SK-N-SH treated with all-trans-retinoic acid at 6 μM for 48 hours (cell line): ENCODE data around the gene MICALL2.

Source experiments
- ATAC-seq: fragments of 200-7000 bp; cut with Tn5 transposase; 3 replicates; pipeline ENCODE4 v1.9.1; 2020; ENCODE audit warnings: mild to moderate bottlenecking, moderate library complexity
- ARNTL ChIP-seq: fragments of 450-650 bp; formaldehyde crosslinking; IDR thresholded peaks from 2 replicates; pipeline ENCODE4 v1.5.0; 2020; ENCODE audit warnings: low read depth, mild to moderate bottlenecking, moderate library complexity, borderline replicate concordance
- BACH2 ChIP-seq: fragments of 250-450 bp; sonication (Bioruptor Pico); IDR thresholded peaks from 2 replicates; pipeline ENCODE4 v1.9.0; 2021; ENCODE audit warnings: mild to moderate bottlenecking, borderline replicate concordance
- CSRNP3 ChIP-seq: fragments of 250-450 bp; sonication (Bioruptor Pico); IDR thresholded peaks from 2 replicates; pipeline ENCODE4 v1.5.1; 2021; ENCODE audit warnings: mild to moderate bottlenecking, moderate library complexity
- ESRRG ChIP-seq: fragments of 250-450 bp; sonication (Bioruptor Pico); IDR thresholded peaks from 2 replicates; pipeline ENCODE4 v1.6.1; 2021; ENCODE audit warnings: mild to moderate bottlenecking
- GLIS3 ChIP-seq: fragments of 250-450 bp; sonication (Bioruptor Pico); IDR thresholded peaks from 2 replicates; pipeline ENCODE4 v1.5.0; 2020; ENCODE audit warnings: mild to moderate bottlenecking, moderate library complexity
- ISL1 ChIP-seq: fragments of 250-450 bp; sonication (Bioruptor Pico); IDR thresholded peaks from 2 replicates; pipeline ENCODE4 v2.1.2; 2022; ENCODE audit warnings: mild to moderate bottlenecking, moderate library complexity
- OSR1 ChIP-seq: fragments of 250-450 bp; sonication (Bioruptor Pico); IDR thresholded peaks from 2 replicates; pipeline ENCODE4 v1.8.0; 2022; ENCODE audit warnings: moderate library complexity, mild to moderate bottlenecking, inconsistent platforms
- PPARA ChIP-seq: fragments of 250-450 bp; sonication (Bioruptor Pico); IDR thresholded peaks from 2 replicates; pipeline ENCODE4 v1.5.0; 2020; ENCODE audit warnings: mild to moderate bottlenecking, borderline replicate concordance
- RARB ChIP-seq: fragments of 250-450 bp; sonication (Bioruptor Pico); IDR thresholded peaks from 2 replicates; pipeline ENCODE4 v1.8.0; 2021; ENCODE audit warnings: mild to moderate bottlenecking, moderate library complexity
- SNAI2 ChIP-seq: fragments of 250-450 bp; sonication (Bioruptor Pico); IDR thresholded peaks from 2 replicates; pipeline ENCODE4 v1.5.0; 2020; ENCODE audit warnings: mild to moderate bottlenecking, moderate library complexity
- TCF4 ChIP-seq: fragments of 250-450 bp; sonication (Bioruptor Pico); IDR thresholded peaks from 2 replicates; pipeline ENCODE4 v1.8.0; 2021; ENCODE audit warnings: mild to moderate bottlenecking, moderate library complexity, borderline replicate concordance
- TSHZ2 ChIP-seq: fragments of 250-450 bp; sonication (Bioruptor Pico); IDR thresholded peaks from 2 replicates; pipeline ENCODE4 v1.5.0; 2020; ENCODE audit warnings: mild to moderate bottlenecking, moderate library complexity
- ZC3H10 ChIP-seq: fragments of 250-450 bp; sonication (Bioruptor Pico); IDR thresholded peaks from 2 replicates; pipeline ENCODE4 v1.5.1; 2021; ENCODE audit warnings: mild to moderate bottlenecking, moderate library complexity
- ZFP3 ChIP-seq: fragments of 250-450 bp; sonication (Bioruptor Pico); IDR thresholded peaks from 2 replicates; pipeline ENCODE4 v1.5.0; 2020; ENCODE audit warnings: mild to moderate bottlenecking, moderate library complexity
- ZFP30 ChIP-seq: fragments of 450-650 bp; formaldehyde crosslinking; IDR thresholded peaks from 2 replicates; pipeline ENCODE4 v1.5.0; 2022; ENCODE audit warnings: mild to moderate bottlenecking, moderate library complexity
- ZNF565 ChIP-seq: fragments of 450-650 bp; formaldehyde crosslinking; conservative IDR thresholded peaks from 2 replicates; pipeline ENCODE4 v1.5.0; 2020; ENCODE audit warnings: low read depth, mild to moderate bottlenecking, moderate library complexity
- ZNF70 ChIP-seq: fragments of 450-650 bp; formaldehyde crosslinking; IDR thresholded peaks from 2 replicates; pipeline ENCODE4 v1.5.0; 2020; ENCODE audit warnings: mild to moderate bottlenecking, moderate library complexity
- ZNF8 ChIP-seq: fragments of 450-650 bp; formaldehyde crosslinking; IDR thresholded peaks from 2 replicates; pipeline ENCODE4 v1.5.0; 2020; ENCODE audit warnings: mild to moderate bottlenecking, moderate library complexity
- TF ChIP-seq, protein P1 (sequence below): fragments of 250-450 bp; sonication (Bioruptor Pico); IDR thresholded peaks from 2 replicates; pipeline ENCODE4 v1.8.0; 2021; ENCODE audit warnings: low read depth, mild to moderate bottlenecking, moderate library complexity, borderline replicate concordance
- TF ChIP-seq, protein P2 (sequence below): fragments of 250-450 bp; sonication (Bioruptor Pico); IDR thresholded peaks from 2 replicates; pipeline ENCODE4 v1.8.0; 2020; ENCODE audit warnings: mild to moderate bottlenecking, moderate library complexity, borderline replicate concordance

MICALL2 gene

GRCh38 chr7:1442355-1443124 is 16.7 kb downstream of the MICALL2 start:
- no peak for ATAC-seq
- TF ChIP-seq OSR1 (CRISPR knock-in tag), result no peak
- no peak for TF ChIP-seq ZC3H10
- TF ChIP-seq ZNF565 (CRISPR knock-in tag), result no peak
- no peak for TF ChIP-seq ESRRG
- TF ChIP-seq ZNF70 (CRISPR knock-in tag), result no peak
- TF ChIP-seq GLIS3, result no peak
- TF ChIP-seq ISL1 (CRISPR knock-in tag), result no peak
- no peak for TF ChIP-seq ZFP30
- TF ChIP-seq, protein P1, sequence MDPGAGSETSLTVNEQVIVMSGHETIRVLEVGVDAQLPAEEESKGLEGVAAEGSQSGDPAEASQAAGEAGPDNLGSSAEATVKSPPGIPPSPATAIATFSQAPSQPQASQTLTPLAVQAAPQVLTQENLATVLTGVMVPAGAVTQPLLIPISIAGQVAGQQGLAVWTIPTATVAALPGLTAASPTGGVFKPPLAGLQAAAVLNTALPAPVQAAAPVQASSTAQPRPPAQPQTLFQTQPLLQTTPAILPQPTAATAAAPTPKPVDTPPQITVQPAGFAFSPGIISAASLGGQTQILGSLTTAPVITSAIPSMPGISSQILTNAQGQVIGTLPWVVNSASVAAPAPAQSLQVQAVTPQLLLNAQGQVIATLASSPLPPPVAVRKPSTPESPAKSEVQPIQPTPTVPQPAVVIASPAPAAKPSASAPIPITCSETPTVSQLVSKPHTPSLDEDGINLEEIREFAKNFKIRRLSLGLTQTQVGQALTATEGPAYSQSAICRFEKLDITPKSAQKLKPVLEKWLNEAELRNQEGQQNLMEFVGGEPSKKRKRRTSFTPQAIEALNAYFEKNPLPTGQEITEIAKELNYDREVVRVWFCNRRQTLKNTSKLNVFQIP (CRISPR knock-in tag), result no peak
- TF ChIP-seq PPARA (CRISPR knock-in tag), result no peak
- TF ChIP-seq ZNF8 (CRISPR knock-in tag), result no peak
- TF ChIP-seq SNAI2 (CRISPR knock-in tag), result no peak
- TF ChIP-seq ARNTL, result no peak
- no peak for TF ChIP-seq CSRNP3 (CRISPR knock-in tag)
- TF ChIP-seq TSHZ2 (CRISPR knock-in tag), result no peak
- TF ChIP-seq RARB (CRISPR knock-in tag), result no peak
- no peak for TF ChIP-seq TCF4 (CRISPR knock-in tag)
- TF ChIP-seq BACH2 (CRISPR knock-in tag), result no peak
- TF ChIP-seq, protein P2, sequence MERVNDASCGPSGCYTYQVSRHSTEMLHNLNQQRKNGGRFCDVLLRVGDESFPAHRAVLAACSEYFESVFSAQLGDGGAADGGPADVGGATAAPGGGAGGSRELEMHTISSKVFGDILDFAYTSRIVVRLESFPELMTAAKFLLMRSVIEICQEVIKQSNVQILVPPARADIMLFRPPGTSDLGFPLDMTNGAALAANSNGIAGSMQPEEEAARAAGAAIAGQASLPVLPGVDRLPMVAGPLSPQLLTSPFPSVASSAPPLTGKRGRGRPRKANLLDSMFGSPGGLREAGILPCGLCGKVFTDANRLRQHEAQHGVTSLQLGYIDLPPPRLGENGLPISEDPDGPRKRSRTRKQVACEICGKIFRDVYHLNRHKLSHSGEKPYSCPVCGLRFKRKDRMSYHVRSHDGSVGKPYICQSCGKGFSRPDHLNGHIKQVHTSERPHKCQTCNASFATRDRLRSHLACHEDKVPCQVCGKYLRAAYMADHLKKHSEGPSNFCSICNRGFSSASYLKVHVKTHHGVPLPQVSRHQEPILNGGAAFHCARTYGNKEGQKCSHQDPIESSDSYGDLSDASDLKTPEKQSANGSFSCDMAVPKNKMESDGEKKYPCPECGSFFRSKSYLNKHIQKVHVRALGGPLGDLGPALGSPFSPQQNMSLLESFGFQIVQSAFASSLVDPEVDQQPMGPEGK (CRISPR knock-in tag), result no peak

- TF ChIP-seq, protein P2 (CRISPR knock-in tag), result no peak
- TF ChIP-seq TCF4 (CRISPR knock-in tag) (no peak), ZFP3 (CRISPR knock-in tag) (no peak), ESRRG (no peak), OSR1 (CRISPR knock-in tag) (no peak), SNAI2 (CRISPR knock-in tag) (no peak), CSRNP3 (CRISPR knock-in tag) (no peak), ISL1 (CRISPR knock-in tag) (no peak), RARB (CRISPR knock-in tag) (no peak), ZC3H10 (no peak), PPARA (CRISPR knock-in tag) (no peak), ZFP30 (no peak), ARNTL (no peak), ZNF565 (CRISPR knock-in tag) (no peak)
- ATAC-seq, result no peak
Observed at GRCh38 chr7:1441615-1442354, 17.5 kb downstream of the MICALL2 start.
